ENCODE results near the gene GRB2. TPM values are rescaled to one million over a fixed set of nuclear protein-coding genes. Genes with fewer than 3 reads are reported as not detected.
"Not testable (repeated sequence)": the region's sequence is repeated elsewhere in the genome, so short reads cannot be mapped to it uniquely, and the experiment has no call there.

GRB2 gene
- total RNA-seq, 4 donors from 2014 or later: 55.1 to 96.5 (median 75.4) TPM

GRCh38 chr17:75301502-75302206 lies 103.8 kb downstream of the GRB2 start:
- DNase-seq (ENCODE audit: low spot score in 2 of 2): no peak
- H3K4me3 ChIP-seq (ENCODE audit: low read depth, poor library complexity, severe bottlenecking): no peak overlapping the region
- TF ChIP-seq CTCF (IDR thresholded peaks at IDR 0.05) (no peak), POLR2A (IDR thresholded peaks at IDR 0.05) (no peak)
- intact Hi-C loops (cut with DNase I; ENCODE audit: low total_unique reads): no loop called here
- 87% methylated on average over 17 of the region's 17 CpGs for WGBS, 2 donors

DNA sequence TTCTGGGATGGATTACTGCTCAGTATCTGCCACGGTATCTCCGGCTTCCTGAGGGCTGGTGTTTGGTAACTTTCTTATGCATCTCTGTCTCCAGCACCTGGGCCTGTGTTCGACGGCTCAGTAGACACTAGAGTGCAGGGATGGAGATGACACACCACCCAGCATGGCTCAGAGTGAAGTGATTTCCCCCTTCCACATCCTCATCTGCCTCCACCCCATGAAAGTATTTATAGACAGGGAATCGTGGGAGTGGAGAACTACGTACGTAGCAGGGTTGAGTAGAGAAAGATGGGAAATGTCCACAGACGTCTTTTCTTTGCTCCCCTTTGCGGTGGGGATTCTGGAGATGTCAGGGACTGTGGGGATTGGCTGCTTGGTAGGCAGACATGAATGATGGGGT lies 104.4 kb downstream of the GRB2 start:
- intact Hi-C loops (cut with DNase I; ENCODE audit: low total_unique reads): no loop called here
- DNase-seq (ENCODE audit: low spot score in 2 of 2): no peak
- 82 to 84% methylated on average over 9 of the region's 9 CpGs for WGBS, 2 donors
- no peak for TF ChIP-seq POLR2A (IDR thresholded peaks at IDR 0.05)
- H3K4me3 ChIP-seq (ENCODE audit: low read depth, poor library complexity, severe bottlenecking): no peak overlapping the region

- no peak for DNase-seq (ENCODE audit: low spot score in 2 of 2)
- intact Hi-C loops (cut with DNase I; ENCODE audit: low total_unique reads): no loop called here
- TF ChIP-seq CTCF (IDR thresholded peaks at IDR 0.05) (no peak), POLR2A (IDR thresholded peaks at IDR 0.05) (no peak)
- no peak overlapping the region for H3K4me3 ChIP-seq (ENCODE audit: low read depth, poor library complexity, severe bottlenecking)
- 71 to 75% methylated on average over 7 of the region's 7 CpGs for whole genome bisulfite sequencing, 2 donors
These were observed 105.2 kb downstream of the GRB2 start for GRCh38 chr17:75300280-75300679.

DNA sequence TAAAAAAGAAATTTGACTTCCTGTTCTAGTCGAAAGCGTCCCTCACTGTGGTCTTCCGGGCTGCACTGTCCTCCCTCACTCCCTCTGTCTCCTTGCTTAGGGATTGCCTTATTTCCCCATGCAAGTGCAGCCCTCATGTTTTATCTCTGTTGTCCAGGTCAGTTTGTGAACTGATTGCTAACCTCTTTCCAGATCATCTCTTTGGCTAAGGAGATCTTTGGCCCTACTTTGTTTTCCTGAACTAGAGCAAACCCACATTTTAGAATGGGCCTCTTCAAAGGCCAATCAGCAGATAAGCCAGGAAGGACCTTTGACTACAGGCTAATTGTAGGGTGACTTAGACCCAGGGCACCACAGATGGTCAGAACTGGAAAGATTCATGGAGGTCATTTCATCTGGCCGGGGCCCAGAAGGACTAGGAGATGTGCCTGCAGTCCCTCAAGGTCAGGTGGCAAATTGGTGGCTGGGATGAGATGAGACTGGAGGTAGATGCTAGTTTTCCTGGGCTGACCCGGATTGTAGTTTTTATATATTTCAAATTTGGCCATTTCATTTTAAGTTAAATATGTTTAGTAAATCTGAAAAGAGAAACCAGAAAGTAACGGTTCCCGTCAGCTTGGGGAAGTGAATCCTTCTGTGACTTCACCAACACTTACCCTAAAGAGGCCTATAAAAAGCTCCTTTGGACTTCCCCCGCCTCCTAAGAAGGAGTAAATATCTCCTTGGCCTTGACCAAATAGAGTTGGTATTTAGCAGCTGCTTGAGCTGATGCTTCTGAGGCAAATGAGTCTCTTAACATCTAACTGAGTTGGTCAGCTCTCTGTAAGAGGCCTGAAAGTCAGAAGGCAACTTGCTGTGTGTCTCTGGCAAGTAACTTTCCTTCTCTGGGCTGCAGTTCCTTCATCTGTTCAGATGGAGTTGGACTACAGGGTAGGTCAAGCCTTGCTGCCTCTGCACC lies 110.0 kb downstream of the GRB2 start:
- no peak overlapping the region for H3K4me3 ChIP-seq (ENCODE audit: low read depth, poor library complexity, severe bottlenecking)
- WGBS, 2 donors: 76 to 80% methylated on average over 8 of the region's 8 CpGs
- TF ChIP-seq POLR2A (IDR thresholded peaks at IDR 0.05) (no peak), CTCF (IDR thresholded peaks at IDR 0.05) (no peak)
- intact Hi-C loops (cut with DNase I; ENCODE audit: low total_unique reads): no loop called here
- DNase-seq (ENCODE audit: low spot score in 2 of 2): no peak

- DNase-seq (ENCODE audit: low spot score in 2 of 2); intact Hi-C loops (cut with DNase I; ENCODE audit: low total_unique reads); H3K4me3 ChIP-seq (ENCODE audit: low read depth, poor library complexity, severe bottlenecking): not testable (repeated sequence)
- WGBS, 2 donors: 63% methylated on average over 16 of the region's 16 CpGs
These were observed 112.5 kb downstream of the GRB2 start for GRCh38 chr17:75292810-75293448.

GRCh38 chr17:75289832-75290337 lies 115.6 kb downstream of the GRB2 start:
- intact Hi-C loops (cut with DNase I; ENCODE audit: low total_unique reads): no loop called here
- TF ChIP-seq POLR2A (IDR thresholded peaks at IDR 0.05) (no peak), CTCF (IDR thresholded peaks at IDR 0.05) (no peak)
- WGBS, 2 donors: 1 to 3% methylated on average over 26 of the region's 26 CpGs
- peak overlapping the region; percentile 46 for H3K4me3 ChIP-seq (ENCODE audit: low read depth, poor library complexity, severe bottlenecking)
- DNase-seq (ENCODE audit: low spot score in 2 of 2): peak; percentile 55 to 91

All from lower leg skin (tissue), 4 donors.